Right hindlimb (tissue), 1 donor: ENCODE results near the gene GNAO1.

Experiments used
- DNase-seq: peaks from one replicate; pipeline ENCODE4 v3.0.0-alpha.2; 2018

GNAO1 gene

GRCh38 chr16:56295739-56296527 is 104.6 kb downstream of the GNAO1 start:
- peak; percentile 67 for DNase-seq

- DNase-seq: no peak
These were observed 106.4 kb downstream of the GNAO1 start for GRCh38 chr16:56297684-56298083.

- DNase-seq: no peak
These were observed 106.8 kb downstream of the GNAO1 start for GRCh38 chr16:56298116-56298515.

- DNase-seq: no peak
These were observed 107.8 kb downstream of the GNAO1 start for GRCh38 chr16:56298948-56299596.

GRCh38 chr16:56300242-56300623 is 108.9 kb downstream of the GNAO1 start:
- DNase-seq: no peak

- no peak for DNase-seq
These were observed 109.9 kb downstream of the GNAO1 start for GRCh38 chr16:56300891-56301850.

- DNase-seq: no peak
These were observed 111.2 kb downstream of the GNAO1 start for GRCh38 chr16:56302506-56302905.

GRCh38 chr16:56303066-56303715 is 111.9 kb downstream of the GNAO1 start:
- DNase-seq: no peak

GRCh38 chr16:56303880-56304279 is 112.6 kb downstream of the GNAO1 start:
- DNase-seq: no peak

GRCh38 chr16:56305956-56306565 is 114.8 kb downstream of the GNAO1 start:
- no peak for DNase-seq

GRCh38 chr16:56306690-56307533 is 115.6 kb downstream of the GNAO1 start:
- DNase-seq: no peak

GRCh38 chr16:56307534-56307873 is 116.2 kb downstream of the GNAO1 start:
- DNase-seq: no peak

- no peak for DNase-seq
These were observed 117.7 kb downstream of the GNAO1 start for GRCh38 chr16:56309008-56309407.

- DNase-seq: no peak
These were observed 119.4 kb downstream of the GNAO1 start for GRCh38 chr16:56310690-56311089.

GRCh38 chr16:56311208-56312027 is 120.1 kb downstream of the GNAO1 start:
- DNase-seq: no peak

- no peak for DNase-seq
These were observed 120.7 kb downstream of the GNAO1 start for GRCh38 chr16:56312028-56312300.

GRCh38 chr16:56312556-56312955 is 121.3 kb downstream of the GNAO1 start:
- DNase-seq: no peak

GRCh38 chr16:56314244-56314850 is 123.1 kb downstream of the GNAO1 start:
- no peak for DNase-seq

- DNase-seq: no peak
These were observed 124.7 kb downstream of the GNAO1 start for GRCh38 chr16:56315955-56316354.

- DNase-seq: no peak
These were observed 125.3 kb downstream of the GNAO1 start for GRCh38 chr16:56316545-56316944.
